GM21576 (cell line): Measurements from ENCODE around the gene DNM3.

Experiments used
- ATAC-seq: cut with Tn5 transposase; IDR thresholded peaks from one replicate; pipeline ENCODE4 v1.9.1; 2021; ENCODE audit warnings: mild to moderate bottlenecking, moderate library complexity; ENCODE audit not compliant: unreplicated experiment

DNM3 gene

DNA sequence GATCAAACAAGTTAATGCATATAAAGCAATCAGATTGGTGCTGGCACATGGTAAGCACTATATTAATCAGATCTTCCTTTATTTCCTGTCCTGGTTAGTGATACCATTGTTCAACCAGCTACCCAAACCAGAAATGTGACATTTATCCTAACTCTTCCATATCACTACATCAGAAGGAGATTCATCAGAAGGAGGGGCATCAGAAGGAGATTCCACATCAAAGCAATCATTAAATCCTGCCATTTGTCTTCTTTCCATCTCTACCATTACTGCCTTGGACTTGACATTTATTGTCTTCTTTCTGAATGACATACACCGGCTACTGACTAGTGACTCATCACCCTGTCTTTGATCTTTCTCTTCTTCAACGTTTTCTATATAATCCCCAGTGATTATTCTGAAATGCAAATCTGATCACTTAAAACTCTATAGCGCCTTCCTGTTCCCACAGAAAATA, 75.0 kb downstream of the DNM3 start:
- ATAC-seq, result no peak

DNA sequence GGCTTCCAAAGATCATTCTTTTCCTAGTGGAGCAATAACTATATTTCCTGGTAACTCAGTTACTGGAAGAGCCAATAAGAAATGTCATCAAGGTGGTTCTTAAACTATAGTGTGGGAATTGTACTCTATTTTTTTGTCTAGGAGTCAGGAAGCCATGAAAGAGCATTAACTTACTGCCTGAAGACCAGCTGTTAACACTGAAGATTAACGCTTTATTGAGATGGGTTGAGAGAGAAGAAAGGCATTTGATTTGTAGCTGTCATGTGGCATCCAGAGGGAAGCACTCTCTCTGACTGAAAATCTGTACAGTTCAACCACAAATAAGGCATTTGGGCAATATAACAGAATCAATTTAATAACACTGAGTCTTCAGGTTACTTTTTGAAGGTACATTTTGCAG, 76.0 kb downstream of the DNM3 start:
- no peak for ATAC-seq

DNA sequence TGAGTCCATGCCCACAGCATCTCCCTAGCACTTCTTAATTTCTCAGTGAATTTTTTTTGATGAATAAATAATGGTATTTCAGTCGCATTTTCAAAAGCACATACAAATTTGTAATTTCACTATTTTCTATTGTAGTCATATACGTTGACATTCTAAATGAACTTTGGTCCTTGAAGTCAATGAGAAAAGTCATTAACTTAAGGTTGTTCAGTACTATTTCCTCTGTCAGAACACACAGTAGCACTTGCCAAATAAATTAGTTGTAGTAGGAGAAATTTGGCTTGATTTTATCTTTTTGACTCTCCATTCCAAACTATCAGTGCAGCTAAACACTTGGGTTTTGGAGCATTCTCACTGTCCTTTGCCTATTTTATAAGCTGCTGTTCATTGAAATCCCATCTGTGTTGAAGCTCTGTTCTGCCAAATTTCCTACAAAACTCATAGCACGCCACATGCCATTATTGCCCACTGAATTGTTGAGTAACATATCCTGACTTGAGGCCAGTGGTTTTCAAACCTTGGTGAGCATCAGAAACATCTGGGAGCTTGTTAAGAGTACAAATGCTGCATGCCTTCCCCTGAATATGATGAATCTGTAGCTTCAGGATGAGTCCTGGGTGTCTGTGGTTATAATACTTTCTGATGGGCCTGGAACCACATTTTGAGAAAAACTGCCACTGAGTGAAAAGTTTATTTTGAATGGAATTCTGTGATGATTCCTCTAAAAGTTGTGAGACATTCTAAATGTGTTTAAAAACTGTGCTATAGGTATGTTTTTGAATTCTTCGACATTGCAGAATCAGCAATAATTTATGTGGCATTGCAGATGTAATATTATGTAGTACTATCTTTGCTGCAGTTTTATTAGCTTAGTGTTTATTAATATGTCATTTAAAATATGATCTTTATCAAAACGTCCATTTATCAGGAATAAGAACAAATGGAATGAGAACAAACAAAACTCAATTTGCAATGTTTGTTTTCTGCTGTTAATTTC, 78.9 kb downstream of the DNM3 start:
- no peak for ATAC-seq

- ATAC-seq, result no peak
Observed at GRCh38 chr1:171922999-171923398, 81.7 kb downstream of the DNM3 start.

DNA sequence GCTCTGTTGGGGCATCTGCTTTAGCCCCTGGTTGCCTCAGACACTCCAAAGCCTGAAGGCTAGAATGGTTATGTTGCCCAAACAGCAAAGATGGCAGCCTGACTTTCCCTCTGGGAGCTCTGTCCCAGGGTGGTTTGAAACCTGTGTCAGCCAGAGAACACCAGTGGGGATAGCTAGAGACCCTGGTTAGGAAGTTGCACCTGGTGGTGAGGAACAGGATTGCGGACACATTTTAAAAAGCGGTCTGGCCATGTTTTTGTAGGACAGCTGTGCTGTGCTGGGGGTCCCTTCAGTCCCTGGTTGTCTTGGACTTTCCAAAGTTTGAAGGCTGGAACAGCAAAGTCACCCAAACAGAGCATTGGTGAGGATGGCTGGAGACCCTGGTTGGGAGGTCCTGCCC, 87.8 kb downstream of the DNM3 start:
- no peak for ATAC-seq

DNA sequence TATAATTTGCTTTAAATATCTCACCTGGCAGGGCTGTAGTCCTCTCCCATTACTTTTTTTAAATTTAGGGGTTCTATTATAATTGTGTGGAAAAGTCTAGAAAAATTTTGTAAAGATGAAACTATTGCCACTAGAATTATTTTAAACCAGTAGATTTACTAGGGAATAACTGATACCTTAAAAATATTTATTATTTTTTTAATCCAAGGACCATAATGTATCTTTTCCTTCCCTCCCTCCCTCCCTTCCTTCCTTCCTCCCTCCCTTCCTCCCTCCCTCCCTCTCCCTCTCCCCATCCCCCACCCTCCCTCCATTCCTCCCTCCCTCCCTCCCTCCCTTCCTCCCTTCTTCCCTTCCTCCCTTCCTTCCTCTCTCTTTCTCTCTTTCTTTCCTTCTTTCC, 90.5 kb downstream of the DNM3 start:
- no peak for ATAC-seq

- ATAC-seq, result no peak
Observed at GRCh38 chr1:171934664-171935063, 93.4 kb downstream of the DNM3 start.

DNA sequence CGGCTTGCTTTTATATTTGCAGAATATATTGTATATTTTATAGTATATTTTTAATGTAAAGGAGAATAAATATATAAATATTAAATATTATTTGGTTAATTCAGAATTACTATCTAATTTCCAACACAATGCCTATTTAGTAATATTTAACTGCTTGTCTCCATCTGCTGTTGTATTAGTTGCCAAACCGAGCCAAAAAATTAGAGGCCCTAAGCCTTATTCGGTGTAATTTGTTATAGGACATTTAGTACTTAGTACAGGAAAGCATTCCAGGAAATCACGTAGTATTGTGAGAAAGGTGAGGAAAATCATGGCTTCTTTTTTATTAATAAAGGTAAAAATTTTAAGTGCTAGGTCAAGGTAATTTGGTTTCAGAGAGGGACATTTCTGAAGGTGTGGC, 93.8 kb downstream of the DNM3 start:
- no peak for ATAC-seq

DNA sequence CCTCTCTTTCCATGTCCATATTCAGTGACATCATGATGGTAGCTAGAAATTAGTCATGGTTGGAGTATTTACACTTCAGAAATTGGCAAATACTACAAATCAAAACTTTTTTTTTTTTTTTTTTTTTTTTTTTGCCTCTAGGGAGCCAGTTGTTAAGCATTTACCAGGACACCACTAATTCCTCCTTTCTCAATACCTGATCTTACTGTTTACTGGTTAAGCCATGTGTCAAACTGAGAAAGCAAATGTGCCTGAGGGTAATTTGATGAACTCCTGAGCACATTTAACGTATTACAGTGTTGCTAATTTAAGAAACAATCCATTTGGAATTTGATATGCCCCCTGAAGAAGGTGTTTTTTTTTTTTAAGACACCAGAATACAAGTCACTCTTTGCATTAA, 94.4 kb downstream of the DNM3 start:
- no peak for ATAC-seq

DNA sequence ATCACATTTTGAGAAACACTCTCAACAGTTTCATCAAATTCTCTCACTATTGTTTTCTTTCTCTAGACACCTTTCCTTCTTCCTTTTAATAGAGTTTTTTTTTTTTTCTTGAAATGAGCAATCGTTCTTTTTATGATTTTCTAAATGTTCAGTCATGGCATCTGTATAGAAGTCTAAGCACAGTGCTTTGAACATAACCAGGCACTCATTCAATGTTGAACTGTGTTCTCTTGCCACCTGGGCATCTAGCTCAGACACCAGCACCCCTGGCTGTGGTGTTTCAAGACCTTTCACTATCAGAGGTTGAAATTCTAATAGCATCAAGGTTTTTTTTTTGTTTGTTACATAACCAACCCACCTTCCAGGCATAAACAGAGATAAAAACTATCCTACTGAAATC, 96.6 kb downstream of the DNM3 start:
- no peak for ATAC-seq

DNA sequence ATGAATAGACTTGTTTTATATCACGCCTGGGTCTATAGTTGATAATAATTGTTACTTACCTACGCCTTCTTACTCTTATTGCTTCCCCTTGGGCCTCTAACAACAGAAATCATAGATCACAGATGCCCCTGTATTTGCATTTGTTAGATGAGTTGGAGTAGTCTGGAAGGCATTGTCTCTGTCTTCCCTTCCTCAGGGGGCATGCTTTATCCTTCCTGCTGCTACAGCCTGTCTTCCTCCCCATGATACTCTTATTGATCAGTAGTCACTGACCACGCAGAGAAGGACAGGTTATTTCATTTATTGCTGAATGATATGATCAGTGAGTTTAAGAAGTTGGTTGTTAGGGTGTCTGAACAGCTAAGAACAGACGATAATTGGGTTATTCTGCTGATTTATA, 98.4 kb downstream of the DNM3 start:
- no peak for ATAC-seq

GRCh38 chr1:171940368-171940767, 99.1 kb downstream of the DNM3 start:
- ATAC-seq, result no peak

DNA sequence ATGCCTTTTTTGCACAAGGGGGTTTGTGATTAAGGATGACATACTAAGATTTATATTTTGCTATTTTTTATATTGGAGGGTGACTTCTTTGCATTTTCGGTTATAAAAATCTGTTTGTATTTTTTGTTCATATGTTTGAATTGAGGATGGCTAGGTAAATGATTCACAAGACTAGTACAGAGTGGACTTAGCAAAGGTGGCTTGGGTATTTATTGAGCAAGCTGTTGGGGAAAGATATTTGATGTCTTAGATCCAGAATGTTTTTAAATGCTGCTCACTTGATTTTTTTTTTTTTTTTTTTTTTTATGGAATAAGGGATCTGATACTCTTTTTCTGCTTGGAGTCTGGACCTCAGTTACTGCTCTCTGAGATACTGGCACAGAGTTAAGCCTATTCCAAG, 100.6 kb downstream of the DNM3 start:
- no peak for ATAC-seq

DNA sequence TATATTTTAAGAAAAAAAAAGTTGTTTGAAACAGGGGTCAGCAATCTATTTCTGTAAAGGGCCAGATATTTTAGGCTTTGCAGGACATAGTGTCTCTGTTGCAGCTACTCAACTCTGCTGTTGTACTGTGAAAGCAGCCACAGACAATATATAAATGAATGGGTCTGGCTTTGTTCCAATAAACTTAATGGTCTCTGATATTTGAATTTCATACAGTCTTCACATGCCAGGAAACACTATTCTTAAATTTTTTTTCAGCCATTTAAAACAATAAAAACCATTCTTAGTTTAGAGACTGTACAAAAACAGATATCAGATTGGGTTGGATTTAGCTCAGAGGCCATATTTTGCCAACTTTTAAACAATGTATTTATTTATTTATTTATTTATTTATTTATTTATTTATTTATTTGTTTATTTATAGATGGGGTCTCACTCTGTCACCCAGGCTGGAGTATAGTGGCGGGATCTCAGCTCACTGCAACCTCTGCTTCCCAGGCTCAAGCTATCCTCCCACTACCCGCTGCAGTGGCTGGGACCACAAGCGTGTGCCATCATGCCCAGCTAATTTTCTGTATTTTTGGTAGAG, 102.8 kb downstream of the DNM3 start:
- ATAC-seq, result no peak

DNA sequence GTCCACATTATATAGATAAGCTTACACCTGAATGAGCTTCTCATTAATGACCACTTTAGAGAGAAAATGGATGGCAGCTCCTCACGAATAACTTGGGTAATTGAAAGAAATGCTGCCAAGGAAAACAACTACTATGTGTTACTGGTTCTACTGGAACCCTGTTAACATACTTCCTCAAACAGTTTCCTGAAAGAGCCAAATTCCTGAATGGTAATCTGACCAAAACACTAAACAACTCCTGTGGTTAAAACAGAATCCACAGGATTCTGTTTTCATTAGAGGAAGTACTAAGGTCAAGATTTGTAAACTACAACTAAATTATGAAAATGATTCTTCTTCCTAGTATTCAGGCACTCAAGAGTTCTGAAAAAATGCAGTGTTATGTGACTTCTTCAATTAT, 107.2 kb downstream of the DNM3 start:
- no peak for ATAC-seq

DNA sequence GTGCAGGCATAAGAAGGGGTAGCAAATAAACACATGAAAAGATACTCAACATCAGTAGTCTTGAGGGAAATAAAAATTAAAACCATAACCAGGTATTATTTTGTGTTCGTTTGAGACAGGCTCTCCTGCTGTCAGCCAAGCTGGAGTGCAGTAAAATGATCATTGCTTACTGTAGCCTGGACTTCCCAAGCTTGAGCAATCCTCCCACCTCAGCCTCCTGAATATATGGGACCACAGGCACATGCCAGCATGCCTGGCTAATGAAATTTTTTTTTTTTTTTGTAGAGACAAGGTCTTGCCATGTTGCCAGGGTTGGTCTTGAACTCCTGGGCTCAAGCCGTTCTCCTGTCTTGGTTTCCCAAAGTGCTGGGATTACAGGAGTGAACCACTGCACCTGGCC, 108.0 kb downstream of the DNM3 start:
- ATAC-seq, result no peak

- no peak for ATAC-seq
Observed at GRCh38 chr1:171953835-171954234, 112.5 kb downstream of the DNM3 start.

DNA sequence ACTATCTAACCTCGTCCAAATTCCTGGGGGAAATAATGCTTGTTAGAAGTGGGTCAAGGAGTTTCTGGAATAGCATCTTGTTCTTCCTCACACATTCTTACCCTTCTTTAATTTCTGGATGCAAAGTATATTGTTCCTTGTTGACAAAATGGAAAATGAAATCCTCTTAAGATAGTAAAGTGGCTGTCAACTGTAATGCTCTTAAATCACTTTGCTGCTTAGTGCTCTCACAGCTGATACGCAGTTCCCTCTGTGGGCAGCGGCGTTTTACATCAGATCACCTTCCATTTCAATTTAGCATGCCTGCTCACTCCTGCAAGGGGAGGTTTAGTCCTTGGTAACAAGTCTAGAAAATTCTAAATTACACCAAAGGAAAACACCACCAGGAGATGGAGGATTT, 113.1 kb downstream of the DNM3 start:
- ATAC-seq, result no peak

DNA sequence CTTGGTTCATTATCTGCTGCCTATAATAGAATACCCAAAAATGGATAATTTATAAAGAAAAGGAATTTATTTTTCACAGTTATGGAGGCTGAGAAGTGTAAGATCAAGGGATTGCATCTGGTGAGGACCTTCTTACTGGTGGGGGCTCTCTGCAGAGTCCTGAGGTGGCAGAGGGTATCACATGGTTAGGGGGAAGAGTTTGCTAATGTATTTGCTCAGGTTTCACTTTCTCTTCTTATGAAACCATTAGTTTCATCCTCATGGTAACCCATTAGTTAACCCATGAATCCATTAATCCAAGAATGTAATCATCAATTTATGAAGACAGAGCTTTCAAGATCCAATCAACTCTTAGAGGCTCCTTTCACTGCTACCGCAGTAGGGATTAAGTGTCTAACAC, 120.6 kb downstream of the DNM3 start:
- no peak for ATAC-seq

DNA sequence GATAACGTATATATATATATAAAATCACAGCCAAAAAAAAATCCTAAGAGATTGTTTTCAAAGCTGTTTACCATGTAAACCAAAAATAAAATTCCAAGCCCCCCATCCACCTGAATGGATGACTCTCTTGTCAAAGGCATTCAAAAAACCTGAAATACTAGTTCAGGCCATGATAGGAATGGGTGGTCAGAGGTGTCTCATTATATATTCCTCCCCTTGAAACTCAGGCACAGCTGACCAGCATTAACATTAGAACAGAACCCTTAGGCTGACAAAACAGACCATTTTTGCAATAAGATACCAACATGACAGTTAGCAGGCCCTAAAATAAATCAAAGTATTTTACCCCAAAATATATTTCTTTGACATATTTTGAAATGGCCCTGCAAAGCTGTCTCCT, 122.5 kb downstream of the DNM3 start:
- ATAC-seq, result no peak

GRCh38 chr1:171965777-171966176, 124.5 kb downstream of the DNM3 start:
- ATAC-seq, result no peak

- no peak for ATAC-seq
Observed at GRCh38 chr1:171966426-171967220, 125.3 kb downstream of the DNM3 start.
